ENCODE results near the gene PDLIM1.
"Not testable (repeated sequence)": the region's sequence is repeated elsewhere in the genome, so short reads cannot be mapped to it uniquely, and the experiment has no call there.

Gene PDLIM1

DNA sequence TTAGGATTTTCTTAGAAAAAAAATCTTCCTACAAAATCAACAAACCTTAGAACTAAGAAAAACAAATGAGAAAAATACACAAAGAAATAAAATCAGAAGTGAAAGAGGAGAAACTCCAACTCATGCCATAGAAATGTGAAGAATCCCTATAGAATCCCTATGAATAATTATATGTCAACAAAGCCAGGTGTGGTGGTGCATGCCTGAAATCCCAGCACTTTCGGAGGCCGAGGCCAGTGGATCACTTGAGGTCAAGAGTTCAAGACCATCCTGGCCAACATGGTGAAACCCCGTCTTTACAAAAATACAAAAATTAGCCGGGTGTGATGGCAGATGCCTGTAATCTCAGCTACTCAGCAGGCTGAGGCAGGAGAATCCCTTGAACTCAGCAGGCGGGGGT, 69.7 kb downstream of the PDLIM1 start:
- Histone ChIP-seq H3K9me3 (ENCODE audit: control insufficient read depth, low read length) (no peaks in the 10 kb centered on the region), H3K9ac (ENCODE audit: low read length) (no peak overlapping the region), H3K4me1 (ENCODE audit: control insufficient read depth, insufficient read depth, low read length) (no peaks in the 10 kb centered on the region), H3K27me3 (ENCODE audit: control insufficient read depth, insufficient read depth, low read length) (no peaks in the 10 kb centered on the region), H3K4me3 (ENCODE audit: low read length) (no peak overlapping the region), H3K36me3 (ENCODE audit: control insufficient read depth, insufficient read depth, low read length) (no peaks in the 10 kb centered on the region)

DNA sequence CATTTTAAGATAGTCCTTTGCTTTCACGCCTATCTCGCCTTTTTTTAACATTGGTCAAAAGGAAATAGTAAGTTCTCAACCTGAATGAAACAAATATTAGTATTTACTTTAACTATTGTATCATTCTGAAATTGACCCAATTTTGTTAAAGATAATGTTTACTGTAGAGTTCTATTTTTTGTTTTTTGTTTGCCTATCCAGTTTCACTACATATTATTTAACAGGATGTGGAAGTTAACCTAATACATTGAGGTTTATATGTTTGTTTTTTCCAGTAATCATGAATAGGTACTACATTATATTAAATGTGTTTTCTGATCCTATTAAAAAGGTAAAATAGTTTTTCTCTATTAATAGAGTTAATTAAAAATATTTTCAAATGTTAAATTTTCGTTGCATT, 70.3 kb downstream of the PDLIM1 start:
- no peak overlapping the region for H3K4me3 ChIP-seq (ENCODE audit: low read length)
- H3K4me1 ChIP-seq (ENCODE audit: control insufficient read depth, insufficient read depth, low read length), result no peaks in the 10 kb centered on the region
- no peak overlapping the region for H3K9ac ChIP-seq (ENCODE audit: low read length)
- H3K36me3 ChIP-seq (ENCODE audit: control insufficient read depth, insufficient read depth, low read length), result no peaks in the 10 kb centered on the region
- H3K9me3 ChIP-seq (ENCODE audit: control insufficient read depth, low read length), result no peaks in the 10 kb centered on the region
- H3K27me3 ChIP-seq (ENCODE audit: control insufficient read depth, insufficient read depth, low read length), result no peaks in the 10 kb centered on the region

DNA sequence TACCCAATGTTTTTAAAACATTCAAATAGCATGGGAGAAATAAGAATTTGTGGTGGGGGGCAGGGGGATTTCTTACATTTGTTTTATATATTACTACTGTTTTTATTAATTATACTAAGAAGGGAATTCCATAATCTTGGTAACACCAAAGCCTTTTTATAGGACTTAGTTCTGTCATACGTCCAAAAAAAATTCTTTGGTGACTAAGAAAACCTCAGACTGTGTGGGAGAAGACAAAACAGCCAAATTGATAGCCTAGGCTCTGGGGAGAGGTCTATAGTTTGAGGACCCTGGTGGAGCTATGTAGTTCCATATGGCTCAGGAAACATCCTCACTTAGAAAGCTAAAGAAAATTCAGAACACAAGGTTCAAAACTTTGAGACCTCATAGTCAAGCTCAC, 73.3 kb downstream of the PDLIM1 start:
- no peaks in the 10 kb centered on the region for H3K27me3 ChIP-seq (ENCODE audit: control insufficient read depth, insufficient read depth, low read length)
- no peaks in the 10 kb centered on the region for H3K9me3 ChIP-seq (ENCODE audit: control insufficient read depth, low read length)
- no peak overlapping the region for H3K4me3 ChIP-seq (ENCODE audit: low read length)
- no peak overlapping the region for H3K9ac ChIP-seq (ENCODE audit: low read length)
- no peaks in the 10 kb centered on the region for H3K36me3 ChIP-seq (ENCODE audit: control insufficient read depth, insufficient read depth, low read length)
- H3K4me1 ChIP-seq (ENCODE audit: control insufficient read depth, insufficient read depth, low read length), result no peaks in the 10 kb centered on the region

- H3K9ac ChIP-seq (ENCODE audit: low read length), result no peak overlapping the region
- no peaks in the 10 kb centered on the region for H3K36me3 ChIP-seq (ENCODE audit: control insufficient read depth, insufficient read depth, low read length)
- no peaks in the 10 kb centered on the region for H3K4me1 ChIP-seq (ENCODE audit: control insufficient read depth, insufficient read depth, low read length)
- no peaks in the 10 kb centered on the region for H3K27me3 ChIP-seq (ENCODE audit: control insufficient read depth, insufficient read depth, low read length)
- no peak overlapping the region for H3K4me3 ChIP-seq (ENCODE audit: low read length)
- H3K9me3 ChIP-seq (ENCODE audit: control insufficient read depth, low read length), result no peaks in the 10 kb centered on the region
Observed at GRCh38 chr10:95214793-95215192, 76.0 kb downstream of the PDLIM1 start.

DNA sequence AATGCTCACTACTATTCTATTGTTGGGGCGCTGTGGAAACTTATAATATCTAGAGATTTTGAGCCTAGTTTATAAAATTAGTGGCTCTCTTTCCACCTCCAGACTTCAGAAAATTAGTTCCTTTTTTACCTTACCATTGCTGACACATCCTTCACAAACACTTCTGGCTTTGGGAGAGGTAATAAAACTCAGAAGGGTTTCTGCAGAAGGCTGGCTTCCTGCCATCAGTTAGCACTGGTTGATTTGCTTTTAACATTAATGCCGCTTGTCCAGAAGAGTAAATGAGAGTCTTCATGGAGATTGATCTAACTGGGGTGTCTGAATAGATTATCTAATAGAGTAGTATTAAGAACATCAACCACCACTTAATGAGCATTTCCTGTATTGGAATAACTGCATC, 76.4 kb downstream of the PDLIM1 start:
- Histone ChIP-seq H3K9ac (ENCODE audit: low read length) (no peak overlapping the region), H3K4me3 (ENCODE audit: low read length) (no peak overlapping the region), H3K27me3 (ENCODE audit: control insufficient read depth, insufficient read depth, low read length) (no peaks in the 10 kb centered on the region), H3K9me3 (ENCODE audit: control insufficient read depth, low read length) (no peaks in the 10 kb centered on the region), H3K36me3 (ENCODE audit: control insufficient read depth, insufficient read depth, low read length) (no peaks in the 10 kb centered on the region), H3K4me1 (ENCODE audit: control insufficient read depth, insufficient read depth, low read length) (no peaks in the 10 kb centered on the region)

- Histone ChIP-seq H3K4me3 (ENCODE audit: low read length) (no peak overlapping the region), H3K27me3 (ENCODE audit: control insufficient read depth, insufficient read depth, low read length) (no peaks in the 10 kb centered on the region), H3K9me3 (ENCODE audit: control insufficient read depth, low read length) (no peaks in the 10 kb centered on the region), H3K36me3 (ENCODE audit: control insufficient read depth, insufficient read depth, low read length) (no peaks in the 10 kb centered on the region), H3K9ac (ENCODE audit: low read length) (no peak overlapping the region), H3K4me1 (ENCODE audit: control insufficient read depth, insufficient read depth, low read length) (no peaks in the 10 kb centered on the region)
Observed at GRCh38 chr10:95211606-95212279, 79.1 kb downstream of the PDLIM1 start.

- no peaks in the 10 kb centered on the region for H3K27me3 ChIP-seq (ENCODE audit: control insufficient read depth, insufficient read depth, low read length)
- H3K9ac ChIP-seq (ENCODE audit: low read length), result no peak overlapping the region
- no peak overlapping the region for H3K4me3 ChIP-seq (ENCODE audit: low read length)
- no peaks in the 10 kb centered on the region for H3K9me3 ChIP-seq (ENCODE audit: control insufficient read depth, low read length)
- H3K36me3 ChIP-seq (ENCODE audit: control insufficient read depth, insufficient read depth, low read length), result no peaks in the 10 kb centered on the region
- no peaks in the 10 kb centered on the region for H3K4me1 ChIP-seq (ENCODE audit: control insufficient read depth, insufficient read depth, low read length)
Observed at GRCh38 chr10:95209509-95210127, 81.2 kb downstream of the PDLIM1 start.

DNA sequence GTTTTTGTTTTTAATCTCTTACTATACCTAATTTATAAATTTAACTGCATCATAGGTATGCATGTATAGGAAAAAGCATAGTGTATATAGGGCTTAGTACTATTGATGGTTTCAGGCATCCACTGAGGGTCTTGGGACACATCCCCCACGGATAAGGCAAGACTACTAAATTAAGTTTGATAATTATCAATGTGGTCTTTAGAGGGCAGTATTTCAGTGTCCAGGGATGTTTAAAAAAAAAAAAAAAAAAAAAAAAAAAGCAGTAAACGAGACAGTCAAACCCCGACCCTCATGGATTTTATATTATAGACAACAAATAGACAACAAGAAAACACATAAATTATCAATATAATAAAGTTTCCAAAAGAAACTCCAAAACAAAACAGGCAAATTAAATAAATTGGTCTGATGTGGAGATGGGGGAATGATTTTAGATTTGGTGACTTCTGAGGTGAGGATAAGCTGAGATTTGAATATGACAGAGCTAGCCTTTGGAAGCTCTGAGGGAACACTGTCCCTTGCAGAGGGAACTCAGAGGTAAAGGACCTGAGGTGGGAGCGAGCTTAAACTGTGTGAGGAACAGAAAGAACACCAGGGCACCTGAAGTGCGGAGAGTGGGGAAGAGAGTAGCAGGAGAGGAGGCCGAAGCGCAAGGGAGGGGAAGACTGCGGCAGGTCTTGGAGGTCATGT, 82.0 kb downstream of the PDLIM1 start:
- Histone ChIP-seq H3K9ac (ENCODE audit: low read length) (no peak overlapping the region), H3K27me3 (ENCODE audit: control insufficient read depth, insufficient read depth, low read length) (no peaks in the 10 kb centered on the region), H3K9me3 (ENCODE audit: control insufficient read depth, low read length) (no peaks in the 10 kb centered on the region), H3K36me3 (ENCODE audit: control insufficient read depth, insufficient read depth, low read length) (no peaks in the 10 kb centered on the region), H3K4me3 (ENCODE audit: low read length) (no peak overlapping the region), H3K4me1 (ENCODE audit: control insufficient read depth, insufficient read depth, low read length) (no peaks in the 10 kb centered on the region)

- H3K27me3 ChIP-seq (ENCODE audit: control insufficient read depth, insufficient read depth, low read length); H3K4me3 ChIP-seq (ENCODE audit: low read length); H3K9me3 ChIP-seq (ENCODE audit: control insufficient read depth, low read length): not testable (repeated sequence)
Observed at GRCh38 chr10:95202865-95203264, 87.9 kb downstream of the PDLIM1 start.

GRCh38 chr10:95201736-95202135, 89.1 kb downstream of the PDLIM1 start:
- Histone ChIP-seq H3K4me3 (ENCODE audit: low read length) (no peak overlapping the region), H3K4me1 (ENCODE audit: control insufficient read depth, insufficient read depth, low read length) (no peaks in the 10 kb centered on the region), H3K9ac (ENCODE audit: low read length) (no peak overlapping the region), H3K27me3 (ENCODE audit: control insufficient read depth, insufficient read depth, low read length) (no peaks in the 10 kb centered on the region), H3K9me3 (ENCODE audit: control insufficient read depth, low read length) (no peaks in the 10 kb centered on the region), H3K36me3 (ENCODE audit: control insufficient read depth, insufficient read depth, low read length) (no peaks in the 10 kb centered on the region)

More at GRCh38 chr10:95202865-95203264, 87.9 kb downstream of the PDLIM1 start:
- H3K9ac ChIP-seq (ENCODE audit: low read length); H3K36me3 ChIP-seq (ENCODE audit: control insufficient read depth, insufficient read depth, low read length); H3K4me1 ChIP-seq (ENCODE audit: control insufficient read depth, insufficient read depth, low read length): not testable (repeated sequence)

DNA sequence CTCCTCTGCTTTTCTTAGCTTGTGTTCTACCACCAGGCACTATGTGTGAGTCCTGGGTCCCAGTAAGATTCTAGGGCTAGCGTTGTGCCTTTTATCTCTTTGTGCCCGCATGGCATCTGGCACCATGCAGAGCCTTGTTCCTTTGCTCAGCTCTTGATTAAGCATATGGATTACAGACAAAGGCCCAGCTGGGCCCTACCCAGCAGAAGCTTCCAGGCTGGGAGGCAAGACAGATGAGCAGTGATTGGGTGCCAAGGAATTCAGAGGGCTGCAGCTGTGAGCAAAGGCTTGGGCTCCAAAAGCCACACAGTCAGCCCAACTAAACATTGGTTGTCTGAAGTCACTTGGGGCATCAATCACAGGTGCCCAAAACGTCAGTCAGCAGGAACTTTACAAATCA, 94.8 kb downstream of the PDLIM1 start:
- peaks cover 6% of the 10 kb centered on the region for H3K4me1 ChIP-seq (ENCODE audit: control insufficient read depth, insufficient read depth, low read length)
- H3K36me3 ChIP-seq (ENCODE audit: control insufficient read depth, insufficient read depth, low read length), result no peaks in the 10 kb centered on the region
- H3K4me3 ChIP-seq (ENCODE audit: low read length), result no peak overlapping the region
- no peak overlapping the region for H3K9ac ChIP-seq (ENCODE audit: low read length)
- H3K9me3 ChIP-seq (ENCODE audit: control insufficient read depth, low read length), result no peaks in the 10 kb centered on the region
- H3K27me3 ChIP-seq (ENCODE audit: control insufficient read depth, insufficient read depth, low read length), result no peaks in the 10 kb centered on the region

GRCh38 chr10:95193944-95194343, 96.9 kb downstream of the PDLIM1 start, which contains the start of gene ACSM6:
Gene ACSM6, plus strand, starts transcription at chr10:95194238. Its CDS starts 248 bp downstream, at chr10:95194486.
- H3K4me1 ChIP-seq (ENCODE audit: control insufficient read depth, insufficient read depth, low read length), result peaks cover 7% of the 10 kb centered on the region
- no peak within 1 kb of the TSS for H3K9ac ChIP-seq (ENCODE audit: low read length)
- no peaks in the 10 kb centered on the region for H3K9me3 ChIP-seq (ENCODE audit: control insufficient read depth, low read length)
- no peaks in the 10 kb centered on the region for H3K27me3 ChIP-seq (ENCODE audit: control insufficient read depth, insufficient read depth, low read length)
- H3K4me3 ChIP-seq (ENCODE audit: low read length), result no peak within 1 kb of the TSS
- no peaks in the 10 kb centered on the region for H3K36me3 ChIP-seq (ENCODE audit: control insufficient read depth, insufficient read depth, low read length)
